Vagina (tissue), 2 donors: ENCODE measurements around the gene SMYD5. TPM values are rescaled to one million over a fixed set of nuclear protein-coding genes. Genes with fewer than 3 reads are reported as not detected.
A peak's percentile ranks its signal among the peaks of the same experiment; 100 is the strongest.

Source experiments
- DNase-seq, 2 donors: peaks; one replicate each; pipeline ENCODE4 v3.0.0-alpha.2; 2017; ENCODE audit errors: extremely low spot score in 2 of 2
- H3K27ac ChIP-seq: fragments of 200-600 bp; sonication (generic); one replicate; pipeline ENCODE4 v1.5.1; 2019
- H3K27me3 ChIP-seq: fragments of 200-600 bp; sonication (generic); one replicate; pipeline ENCODE4 v1.5.1; 2019
- H3K36me3 ChIP-seq, 2 donors: fragments of 200-600 bp; sonication (generic); one replicate each; pipeline ENCODE4 v1.5.1; 2017 to 2019
- H3K4me1 ChIP-seq: fragments of 200-600 bp; sonication (generic); one replicate; pipeline ENCODE4 v1.5.1; 2019
- H3K4me3 ChIP-seq, 2 donors: fragments of 200-600 bp; sonication (generic); 1 replicate in 1 of 2; 2 replicates in 1 of 2; pipeline ENCODE4 v1.5.1; 2016 to 2019
- H3K9me3 ChIP-seq: fragments of 200-600 bp; sonication (generic); one replicate; pipeline ENCODE4 v1.5.1; 2019
- CTCF ChIP-seq, 3 experiments: fragments of 450-650 bp in 2 of 3; fragments of 200-600 bp in 1 of 3; sonication (generic) in 1 of 3; IDR thresholded peaks; one replicate each; pipeline ENCODE4 v1.5.1; 2017 to 2019; ENCODE audit warnings: antibody characterized with exemption in 3 of 3, mild to moderate bottlenecking in 2 of 3, moderate library complexity in 2 of 3
- POLR2A ChIP-seq, 2 donors: fragments of 450-650 bp; IDR thresholded peaks; one replicate each; pipeline ENCODE4 v1.6.1; 2017; ENCODE audit warnings: antibody characterized with exemption in 2 of 2, mild to moderate bottlenecking in 2 of 2, moderate library complexity in 2 of 2
- POLR2AphosphoS5 ChIP-seq, 2 donors: sonication (generic); formaldehyde crosslinking; IDR thresholded peaks; one replicate each; pipeline ENCODE4 v1.9.0; 2017; ENCODE audit warnings: antibody characterized with exemption in 2 of 2, mild to moderate bottlenecking in 2 of 2, low read depth in 1 of 2; ENCODE audit not compliant: insufficient read depth in 1 of 2
- intact Hi-C: fragments of 100-400 bp; cut with DNase I; formaldehyde crosslinking; loops from one replicate; pipeline ENCODE4 v1.15.1; 2023
- total RNA-seq: library from RNA; depleted of rRNA; stranded (reverse); fragments of >200 nt; gene quantifications from one replicate; pipeline ENCODE4 v1.2.3, GENCODE V29; 2016

Gene SMYD5
- total RNA-seq, 1 donor from 2014 or later = 16.0 TPM

- H3K27me3 ChIP-seq = no peaks in the 10 kb centered on the region
- no peaks in the 10 kb centered on the region for H3K9me3 ChIP-seq
- no peak for DNase-seq
- intact Hi-C loops = no loop called here
- H3K36me3 ChIP-seq = no peaks in the 10 kb centered on the region
- TF ChIP-seq POLR2AphosphoS5 (IDR thresholded peaks at IDR 0.05; ENCODE audit: insufficient read depth in 1 of 2, low read depth in 1 of 2) = no peak
- no peak for TF ChIP-seq CTCF (IDR thresholded peaks at IDR 0.05)
- no peak for TF ChIP-seq POLR2A (IDR thresholded peaks at IDR 0.05)
- H3K4me3 ChIP-seq = no peak overlapping the region
- H3K27ac ChIP-seq = no peak overlapping the region
- peaks cover 36% of the 10 kb centered on the region for H3K4me1 ChIP-seq
These were observed 2.0 kb upstream of the SMYD5 start for GRCh38 chr2:73212098-73212447.

GRCh38 chr2:73212448-73213176 lies 1.4 kb upstream of the SMYD5 start:
- intact Hi-C loops = no loop called here
- H3K9me3 ChIP-seq = no peaks in the 10 kb centered on the region
- TF ChIP-seq POLR2AphosphoS5 (IDR thresholded peaks at IDR 0.05; ENCODE audit: insufficient read depth in 1 of 2, low read depth in 1 of 2) (peak in 1 of 2 donors; percentile 16), POLR2A (IDR thresholded peaks at IDR 0.05) (no peak), CTCF (IDR thresholded peaks at IDR 0.05) (peak; percentile 51 to 86 (median 68))
- peaks cover 36% of the 10 kb centered on the region for H3K4me1 ChIP-seq
- DNase-seq = no peak
- no peaks in the 10 kb centered on the region for H3K27me3 ChIP-seq
- H3K27ac ChIP-seq = peak overlapping the region; percentile 31
- H3K36me3 ChIP-seq = no peaks in the 10 kb centered on the region
- H3K4me3 ChIP-seq = no peak overlapping the region

- Histone ChIP-seq H3K9me3 (no peaks in the 10 kb centered on the region), H3K36me3 (peaks cover 0 to 6% of the 10 kb centered on the region in 2 donors), H3K27ac (peak overlapping the region; percentile 83), H3K4me1 (peaks cover 36% of the 10 kb centered on the region), H3K4me3 (peak overlapping the region in 1 of 2 donors; percentile 95), H3K27me3 (no peaks in the 10 kb centered on the region)
- intact Hi-C loops = no loop called here
- DNase-seq = no peak
- TF ChIP-seq CTCF (IDR thresholded peaks at IDR 0.05) = no peak
- TF ChIP-seq POLR2AphosphoS5 (IDR thresholded peaks at IDR 0.05; ENCODE audit: insufficient read depth in 1 of 2, low read depth in 1 of 2) = no peak
- TF ChIP-seq POLR2A (IDR thresholded peaks at IDR 0.05) = no peak
These were observed 1.2 kb downstream of the SMYD5 start for GRCh38 chr2:73215254-73215653.

- peaks cover 0 to 24% of the 10 kb centered on the region in 2 donors for H3K36me3 ChIP-seq
- TF ChIP-seq CTCF (IDR thresholded peaks at IDR 0.05) (no peak), POLR2AphosphoS5 (IDR thresholded peaks at IDR 0.05; ENCODE audit: insufficient read depth in 1 of 2, low read depth in 1 of 2) (no peak), POLR2A (IDR thresholded peaks at IDR 0.05) (no peak)
- intact Hi-C loops = no loop called here
These were observed 3.1 kb downstream of the SMYD5 start for GRCh38 chr2:73217160-73217559.

GRCh38 chr2:73217826-73218225 lies 3.8 kb downstream of the SMYD5 start:
- DNase-seq = no peak
- H3K9me3 ChIP-seq = no peaks in the 10 kb centered on the region
- TF ChIP-seq CTCF (IDR thresholded peaks at IDR 0.05) = no peak
- TF ChIP-seq POLR2A (IDR thresholded peaks at IDR 0.05) = no peak
- no peak for TF ChIP-seq POLR2AphosphoS5 (IDR thresholded peaks at IDR 0.05; ENCODE audit: insufficient read depth in 1 of 2, low read depth in 1 of 2)
- intact Hi-C loops = no loop called here
- H3K36me3 ChIP-seq = peaks cover 0 to 30% of the 10 kb centered on the region in 2 donors
- no peaks in the 10 kb centered on the region for H3K27me3 ChIP-seq
- peaks cover 26% of the 10 kb centered on the region for H3K4me1 ChIP-seq
- no peak overlapping the region for H3K4me3 ChIP-seq
- H3K27ac ChIP-seq = no peak overlapping the region

More at GRCh38 chr2:73217160-73217559, 3.1 kb downstream of the SMYD5 start:
- no peaks in the 10 kb centered on the region for H3K27me3 ChIP-seq
- no peak for DNase-seq
- H3K4me3 ChIP-seq = no peak overlapping the region
- H3K9me3 ChIP-seq = no peaks in the 10 kb centered on the region
- no peak overlapping the region for H3K27ac ChIP-seq
- H3K4me1 ChIP-seq = peaks cover 33% of the 10 kb centered on the region
